OCI-LY3 (cell line): Measurements from ENCODE around the gene BPIFB6.

Source experiments
- CTCF ChIP-seq: fragments of 200-600, 300-600 bp; sonication (generic); IDR thresholded peaks from 2 replicates; pipeline ENCODE4 v1.5.1; 2014; ENCODE audit warnings: antibody characterized with exemption, low read length, low read depth
- EZH2phosphoT487 ChIP-seq: fragments of 200-600 bp; shearing (Covaris generic); IDR thresholded peaks from 2 replicates; pipeline ENCODE4 v1.6.1; 2018; ENCODE audit warnings: antibody characterized with exemption, mixed run types, low read depth

DNA sequence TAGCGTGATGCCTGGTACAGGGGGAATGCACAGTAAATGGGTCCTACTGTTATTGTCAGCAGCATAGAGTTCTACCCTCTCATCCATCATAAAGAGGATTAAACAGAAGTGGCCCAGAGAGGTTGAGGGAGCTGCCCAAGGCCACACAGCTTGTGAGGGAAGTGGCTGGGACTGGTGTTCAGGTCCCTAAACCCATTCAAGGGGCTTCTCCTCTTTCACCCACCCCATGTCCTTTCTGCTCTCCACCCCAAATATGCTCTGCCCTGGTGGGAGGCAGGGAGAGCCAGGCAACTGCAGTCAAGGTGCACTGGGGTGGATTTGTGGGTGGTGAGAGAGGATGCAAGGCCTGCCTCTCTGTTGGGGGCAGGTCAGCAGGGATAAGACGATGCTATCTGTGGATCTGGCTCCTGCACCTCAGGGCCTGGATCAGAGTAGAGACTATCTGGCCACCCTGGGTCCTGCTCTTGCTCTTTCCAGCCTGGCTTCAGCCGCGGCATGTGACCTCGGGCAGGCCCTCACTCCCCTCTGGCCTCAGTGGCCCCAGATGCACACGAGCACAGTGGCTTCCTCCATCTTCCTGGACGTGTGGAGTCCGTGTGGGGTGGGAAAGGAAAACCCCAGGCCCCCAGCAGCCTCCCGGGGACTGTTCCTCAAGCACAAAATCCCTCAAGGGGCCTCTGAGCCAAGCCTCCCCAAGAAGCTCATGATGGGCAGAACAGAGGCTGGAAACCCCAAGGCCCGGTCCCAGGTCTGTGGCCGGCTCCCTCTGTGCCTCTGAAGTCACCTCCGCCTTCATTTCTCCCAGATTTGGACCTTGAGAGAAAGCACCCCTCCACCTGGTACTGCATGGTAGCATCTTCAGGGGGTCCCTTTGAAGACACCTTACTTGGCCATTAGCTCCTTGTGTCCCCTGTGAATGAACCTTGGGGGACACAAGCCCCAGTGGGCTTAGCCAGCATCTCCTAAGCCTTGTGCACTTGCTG is 3.4 kb upstream of the BPIFB6 start:
- TF ChIP-seq CTCF (no peak), EZH2phosphoT487 (no peak)
